ENCODE measurements around the gene SYT6.

The SYT6 gene

DNA sequence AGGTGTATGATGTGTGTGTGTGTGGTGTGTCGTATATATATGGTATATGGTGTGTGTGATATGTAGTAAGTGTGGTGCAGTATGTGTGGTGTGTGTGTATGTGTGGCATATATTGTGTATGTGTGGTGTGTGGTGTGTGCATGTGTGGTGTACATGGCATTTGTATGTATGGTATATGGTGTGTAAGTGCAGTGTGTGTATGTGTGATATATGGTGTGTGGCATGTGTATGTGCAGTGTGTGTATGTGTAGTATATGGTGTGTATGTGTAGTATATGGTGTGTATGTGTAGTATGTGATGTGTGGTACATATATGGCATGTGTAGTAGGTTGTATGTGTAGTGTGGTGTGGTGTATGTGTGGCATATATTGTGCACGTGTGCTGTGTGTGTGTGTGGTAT, 99.5 kb downstream of the SYT6 start:
- no peak for DNase-seq (ENCODE audit: extremely low spot score)
- no peak for TF ChIP-seq FOXM1 (IDR thresholded peaks at IDR 0.05; ENCODE audit: borderline replicate concordance)
- no peak for TF ChIP-seq ZNF384 (IDR thresholded peaks at IDR 0.05)
- TF ChIP-seq FOXA1 (IDR thresholded peaks at IDR 0.05): no peak
- TF ChIP-seq PKNOX1 (IDR thresholded peaks at IDR 0.05): no peak
- TF ChIP-seq TARDBP (IDR thresholded peaks at IDR 0.05): 0 out of 2 replicates have a peak, but pooled peaks have one; percentile 7
- no peak for TF ChIP-seq SP1 (IDR thresholded peaks at IDR 0.05)
- TF ChIP-seq L3MBTL2 (conservative IDR thresholded peaks at IDR 0.05): no peak
- ChIA-PET POLR2A (no interaction called here), CTCF (no interaction called here)

DNA sequence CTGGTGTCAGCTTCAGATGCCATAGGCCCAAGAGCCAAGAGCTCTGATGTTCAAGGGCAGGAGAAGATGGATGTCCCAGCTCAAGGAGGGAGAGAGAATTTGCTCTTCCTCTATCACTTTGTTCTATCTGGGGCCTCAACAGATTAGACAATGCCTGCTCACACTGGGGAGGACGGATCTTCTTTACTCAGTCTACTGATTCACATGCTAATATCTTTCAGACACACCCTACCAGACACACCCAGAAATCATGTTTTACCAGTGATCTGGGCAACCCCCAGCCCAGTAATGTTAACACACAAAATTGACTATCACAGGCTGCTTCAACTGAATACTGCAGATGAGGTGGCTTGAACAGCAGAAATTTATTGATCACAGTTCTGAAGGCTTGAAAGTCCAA, 105.4 kb downstream of the SYT6 start:
- TF ChIP-seq SP1 (IDR thresholded peaks at IDR 0.05) (no peak), FOXM1 (IDR thresholded peaks at IDR 0.05; ENCODE audit: borderline replicate concordance) (no peak), NFRKB (IDR thresholded peaks at IDR 0.05) (no peak), LEF1 (IDR thresholded peaks at IDR 0.05; ENCODE audit: borderline replicate concordance) (no peak), FOXK2 (IDR thresholded peaks at IDR 0.05) (no peak), ELF4 (IDR thresholded peaks at IDR 0.05) (no peak), L3MBTL2 (conservative IDR thresholded peaks at IDR 0.05) (no peak)
- ChIA-PET CTCF (no interaction called here), POLR2A (no interaction called here)
- DNase-seq (ENCODE audit: extremely low spot score): no peak

DNA sequence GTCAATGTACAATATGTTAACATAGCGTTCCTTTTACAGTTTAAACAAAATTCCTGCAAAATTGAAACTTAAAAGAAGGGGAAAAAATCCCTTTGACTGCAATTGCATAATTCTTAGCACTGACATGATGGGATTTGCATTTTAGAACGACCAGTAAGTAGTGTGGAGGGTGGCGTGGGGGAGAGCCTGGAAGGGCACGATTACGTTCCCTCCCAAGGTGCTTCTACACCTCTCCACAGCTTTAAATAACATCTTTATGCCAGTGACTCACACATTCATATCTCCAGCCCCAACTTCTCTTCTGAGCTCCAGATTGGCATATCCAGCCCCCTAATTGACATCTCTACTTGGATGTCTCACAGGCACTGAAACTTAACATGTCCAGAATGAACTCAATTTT, 110.1 kb downstream of the SYT6 start:
- ChIA-PET POLR2A (no interaction called here), CTCF (interaction anchor here (1.3 kb wide), 1 partner anchor 11 kb away, joined by 3 read pairs; no protein-coding TSS in a partner anchor)
- TF ChIP-seq BHLHE40 (IDR thresholded peaks at IDR 0.05; ENCODE audit: borderline replicate concordance): no peak
- TF ChIP-seq CTBP1 (IDR thresholded peaks at IDR 0.05; ENCODE audit: borderline replicate concordance): no peak
- no peak for TF ChIP-seq L3MBTL2 (conservative IDR thresholded peaks at IDR 0.05)
- no peak for TF ChIP-seq ZNF384 (IDR thresholded peaks at IDR 0.05)
- no peak for TF ChIP-seq PKNOX1 (IDR thresholded peaks at IDR 0.05)
- no peak for TF ChIP-seq SP1 (IDR thresholded peaks at IDR 0.05)
- TF ChIP-seq TARDBP (IDR thresholded peaks at IDR 0.05): no peak
- no peak for TF ChIP-seq ARNT (IDR thresholded peaks at IDR 0.05)

GRCh38 chr1:114043054-114043453, 110.6 kb downstream of the SYT6 start:
- POLR2A ChIA-PET: no interaction called here
- no peak for TF ChIP-seq FOXM1 (IDR thresholded peaks at IDR 0.05; ENCODE audit: borderline replicate concordance)
- CTCF ChIA-PET: interaction anchor here (1.3 kb wide), 1 partner anchor 10 kb away, joined by 3 read pairs; no protein-coding TSS in a partner anchor
- no peak for DNase-seq (ENCODE audit: extremely low spot score)

More for the DNA sequence above, 110.1 kb downstream of the SYT6 start:
- no peak for DNase-seq (ENCODE audit: extremely low spot score)

DNA sequence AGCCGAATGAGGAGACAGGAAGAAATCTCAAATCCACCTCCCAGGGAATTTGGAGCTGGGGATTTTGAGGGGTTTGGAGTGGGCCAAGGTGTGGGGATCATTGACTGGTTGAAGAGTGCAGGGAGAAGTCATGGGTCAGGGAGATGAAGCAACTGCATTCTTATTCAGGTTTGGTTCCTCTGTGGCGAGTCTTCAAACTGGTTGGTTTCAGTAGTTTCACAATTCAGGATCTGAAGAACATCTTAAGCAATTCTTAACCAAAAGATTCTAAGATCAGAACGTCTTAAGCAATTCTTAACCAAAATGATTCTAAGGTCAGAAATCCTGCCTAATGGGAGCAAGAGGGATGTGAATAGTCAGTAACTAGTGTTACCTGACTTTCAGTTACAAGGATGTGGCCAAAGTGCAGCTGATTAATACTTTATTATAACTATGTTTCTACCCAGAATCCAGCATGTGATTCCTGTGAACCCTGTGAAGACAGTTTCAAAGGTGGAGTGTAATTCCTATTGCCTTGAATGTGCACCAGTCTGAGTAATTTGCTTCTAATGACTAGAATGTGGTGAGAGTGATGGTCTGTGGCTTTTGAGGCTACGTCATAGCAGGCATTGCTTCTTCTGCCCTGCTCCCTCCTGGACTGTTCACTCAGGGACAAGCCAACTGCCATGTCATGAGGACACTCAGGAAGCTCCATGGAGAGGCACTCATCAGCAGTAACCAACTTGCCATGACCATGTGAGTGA, 113.2 kb downstream of the SYT6 start:
- TF ChIP-seq FOXK2 (IDR thresholded peaks at IDR 0.05): no peak
- no peak for TF ChIP-seq FOXA1 (IDR thresholded peaks at IDR 0.05)
- no peak for TF ChIP-seq BHLHE40 (IDR thresholded peaks at IDR 0.05; ENCODE audit: borderline replicate concordance)
- TF ChIP-seq NFRKB (IDR thresholded peaks at IDR 0.05): no peak
- TF ChIP-seq FOXM1 (IDR thresholded peaks at IDR 0.05; ENCODE audit: borderline replicate concordance): no peak
- no peak for TF ChIP-seq ARNT (IDR thresholded peaks at IDR 0.05)
- ChIA-PET CTCF (no interaction called here), POLR2A (no interaction called here)
- DNase-seq (ENCODE audit: extremely low spot score): no peak

Data from HEK293T (cell line).